GM18907 (cell line): ENCODE results near the gene MPV17.
"Not testable (repeated sequence)": the region's sequence is repeated elsewhere in the genome, so short reads cannot be mapped to it uniquely, and the experiment has no call there.

Experiments used
- ATAC-seq: cut with Tn5 transposase; IDR thresholded peaks from one replicate; pipeline ENCODE4 v1.9.1; 2021; ENCODE audit warnings: mild to moderate bottlenecking, moderate library complexity; ENCODE audit not compliant: unreplicated experiment

MPV17 gene

DNA sequence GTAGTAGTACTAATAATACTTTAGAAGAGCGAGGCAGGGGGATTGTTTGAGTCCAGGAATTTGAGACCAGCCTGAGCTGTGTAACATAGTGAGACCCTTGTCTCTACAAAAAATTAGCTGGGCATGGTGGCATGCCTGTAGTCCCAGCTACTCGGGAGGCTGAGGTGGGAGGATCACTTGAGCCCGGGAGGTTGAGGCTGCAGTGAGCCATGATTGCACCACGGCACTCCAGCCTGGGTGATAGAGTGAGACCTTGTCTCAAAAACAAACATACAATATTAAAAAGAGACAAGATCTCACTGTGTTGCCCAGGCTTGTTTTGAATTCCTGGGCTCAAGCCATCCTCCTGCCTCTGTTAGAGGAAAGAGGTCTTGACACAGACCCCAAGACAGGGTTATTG, 22.3 kb downstream of the MPV17 start:
- not testable (repeated sequence) for ATAC-seq

DNA sequence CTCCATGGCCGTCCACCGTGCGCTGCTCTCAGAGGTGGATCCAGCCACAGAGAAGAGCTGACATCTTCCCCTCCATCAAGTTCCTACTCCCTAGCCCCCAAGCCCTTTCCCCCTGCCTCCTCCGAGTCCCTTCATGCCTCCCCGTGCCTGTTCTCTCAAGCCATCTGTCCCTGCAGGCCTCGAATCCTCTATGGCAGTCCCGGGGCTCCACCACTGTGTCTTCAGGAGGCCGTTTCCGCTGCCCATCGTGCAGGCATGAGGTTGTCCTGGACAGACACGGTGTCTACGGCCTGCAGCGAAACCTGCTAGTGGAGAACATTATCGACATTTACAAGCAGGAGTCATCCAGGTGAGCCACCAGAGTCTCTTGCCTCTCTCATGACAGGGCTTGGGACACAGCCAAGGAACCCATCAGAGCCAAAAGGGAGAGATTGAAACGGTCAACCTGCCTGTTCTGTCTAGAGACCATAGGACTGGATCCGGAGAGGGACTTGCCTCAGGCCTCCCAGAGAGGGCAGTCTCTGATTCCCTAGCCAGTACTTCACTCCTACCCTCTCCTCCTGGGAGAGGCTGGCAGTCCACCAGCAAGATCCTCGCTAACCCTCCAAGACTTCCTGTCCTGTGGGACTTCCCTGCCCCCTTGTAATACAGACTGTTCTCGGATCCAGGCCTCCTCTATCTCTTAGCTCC, 24.4 kb downstream of the MPV17 start:
- ATAC-seq, result no peak

GRCh38 chr2:27297195-27297594, 25.7 kb downstream of the MPV17 start:
- ATAC-seq, result no peak

DNA sequence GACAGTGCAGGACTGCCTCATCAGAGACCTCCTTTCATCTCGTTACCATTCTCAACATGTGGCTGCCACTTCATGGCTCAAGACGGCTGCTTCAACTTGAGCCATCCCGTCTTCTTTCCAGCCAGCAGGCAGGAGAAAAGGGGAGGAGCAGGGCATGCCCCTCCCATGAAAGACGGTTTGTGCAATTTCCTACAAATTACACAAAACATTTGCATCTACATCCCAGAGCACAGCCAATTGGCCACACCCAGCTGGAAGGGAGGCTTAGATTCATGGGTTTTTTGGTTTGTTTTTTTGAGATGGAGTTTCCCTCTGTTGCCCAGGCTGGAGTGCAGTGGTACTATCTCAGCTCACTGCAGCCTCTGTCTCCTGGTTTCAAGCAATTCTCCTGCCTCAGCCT, 26.4 kb downstream of the MPV17 start:
- no peak for ATAC-seq

GRCh38 chr2:27294928-27295327, 28.0 kb downstream of the MPV17 start:
- ATAC-seq, result no peak

DNA sequence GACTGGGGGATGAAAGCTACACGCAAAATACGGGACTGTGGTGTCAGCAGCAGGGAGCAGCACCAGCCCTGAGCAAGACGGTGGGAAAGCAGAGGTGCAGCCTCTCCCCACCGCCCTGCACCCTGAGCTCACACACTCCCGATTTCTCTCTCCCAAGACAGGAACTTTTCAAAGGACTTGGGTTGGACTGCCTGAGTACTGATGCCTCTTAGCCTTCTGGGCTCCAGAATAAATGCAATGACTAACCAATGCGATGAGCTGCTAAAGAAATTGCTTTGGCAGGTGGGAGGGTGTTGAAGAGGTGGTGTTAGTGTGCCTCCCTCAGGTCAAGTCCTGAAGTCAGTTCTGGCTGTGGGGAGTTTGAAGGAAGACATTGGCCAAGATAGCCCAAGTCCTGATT, 31.0 kb downstream of the MPV17 start:
- ATAC-seq, result no peak

GRCh38 chr2:27290549-27290948, 32.3 kb downstream of the MPV17 start:
- ATAC-seq, result no peak

GRCh38 chr2:27288610-27289009, 34.3 kb downstream of the MPV17 start:
- no peak for ATAC-seq

- ATAC-seq, result no peak
These were observed 37.4 kb downstream of the MPV17 start for GRCh38 chr2:27285481-27285880.

DNA sequence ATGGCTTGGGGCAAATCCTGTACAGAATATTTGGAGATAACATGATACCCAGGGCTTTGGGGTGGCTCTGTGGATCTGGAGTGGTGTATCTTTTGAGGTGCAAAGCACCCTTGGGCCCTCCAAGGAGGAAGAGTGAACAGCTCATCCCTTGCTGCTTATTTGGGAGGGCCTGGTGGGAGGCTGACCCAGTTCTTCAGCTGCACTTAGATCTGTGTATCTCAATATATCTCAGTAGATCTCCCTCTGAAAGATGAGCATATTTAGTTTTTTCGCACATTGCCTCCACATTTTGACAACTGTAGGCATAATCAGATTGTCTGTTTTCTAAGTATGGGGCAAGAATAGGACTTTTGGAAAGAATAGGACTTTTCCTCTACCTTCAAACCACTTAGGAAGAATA, 37.9 kb downstream of the MPV17 start:
- no peak for ATAC-seq

- no peak for ATAC-seq
These were observed 40.0 kb downstream of the MPV17 start for GRCh38 chr2:27282892-27283291.

DNA sequence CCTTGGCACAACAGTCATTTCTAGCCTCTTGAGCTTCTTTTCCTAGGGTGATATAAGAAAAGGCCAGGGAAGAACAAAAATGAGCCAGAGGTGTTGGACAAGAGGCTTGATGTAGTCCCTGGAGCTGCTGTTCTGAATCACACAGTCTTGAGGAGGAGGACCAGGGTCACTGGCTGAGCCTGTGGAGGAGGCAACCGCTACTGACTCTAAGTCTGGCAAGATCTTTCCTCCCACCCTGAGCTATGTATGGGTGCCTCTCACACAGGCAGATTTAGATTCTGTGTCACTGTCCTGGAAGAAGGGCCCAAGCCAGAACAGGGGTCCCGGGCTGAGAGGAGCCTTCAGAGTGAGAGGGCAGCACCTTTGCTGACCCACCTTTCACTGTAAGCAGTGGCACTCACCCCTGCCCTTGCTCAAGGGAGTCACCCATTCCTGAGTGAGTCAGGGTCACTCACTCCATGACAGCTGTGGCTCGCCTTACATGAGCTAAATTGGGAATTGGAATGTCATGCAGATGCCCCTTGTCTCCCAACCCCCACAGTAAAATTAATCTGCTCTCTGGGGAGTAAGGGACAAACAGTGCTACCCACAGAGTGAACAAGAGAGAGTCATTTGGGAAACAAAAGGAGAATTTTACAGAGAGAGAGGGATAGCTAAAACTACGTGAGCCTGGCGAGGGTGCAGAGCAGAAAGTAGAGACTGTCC, 40.9 kb downstream of the MPV17 start, which contains the start of gene TRIM54:
TRIM54 (plus strand) TSS at position 575 of the 705 bp plus-strand sequence. CDS start 303 bp downstream, outside the sequence.
- ATAC-seq, result no peak

GRCh38 chr2:27281442-27281841, 41.5 kb downstream of the MPV17 start:
- no peak for ATAC-seq

- ATAC-seq, result no peak
These were observed 42.1 kb downstream of the MPV17 start for GRCh38 chr2:27280826-27281225.

DNA sequence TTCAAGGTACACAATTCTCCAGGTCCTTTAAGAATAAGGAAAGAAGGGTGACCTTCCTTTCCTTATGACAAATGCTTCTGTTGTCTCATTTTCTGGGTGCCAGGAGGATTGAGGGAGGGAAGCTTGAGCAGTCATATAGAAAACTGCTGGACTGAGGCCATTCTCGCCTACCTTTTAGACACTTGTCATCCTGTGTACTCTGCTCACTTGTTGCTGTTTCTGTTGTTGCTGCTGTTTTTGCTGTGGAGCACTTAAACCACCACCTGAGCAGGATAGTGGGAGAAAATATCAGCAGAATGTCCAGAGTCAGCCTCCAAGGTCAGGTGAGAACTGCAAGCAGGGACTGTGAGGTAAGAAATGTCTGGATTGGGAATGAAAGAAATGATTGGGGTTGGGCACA, 44.9 kb downstream of the MPV17 start:
- no peak for ATAC-seq

DNA sequence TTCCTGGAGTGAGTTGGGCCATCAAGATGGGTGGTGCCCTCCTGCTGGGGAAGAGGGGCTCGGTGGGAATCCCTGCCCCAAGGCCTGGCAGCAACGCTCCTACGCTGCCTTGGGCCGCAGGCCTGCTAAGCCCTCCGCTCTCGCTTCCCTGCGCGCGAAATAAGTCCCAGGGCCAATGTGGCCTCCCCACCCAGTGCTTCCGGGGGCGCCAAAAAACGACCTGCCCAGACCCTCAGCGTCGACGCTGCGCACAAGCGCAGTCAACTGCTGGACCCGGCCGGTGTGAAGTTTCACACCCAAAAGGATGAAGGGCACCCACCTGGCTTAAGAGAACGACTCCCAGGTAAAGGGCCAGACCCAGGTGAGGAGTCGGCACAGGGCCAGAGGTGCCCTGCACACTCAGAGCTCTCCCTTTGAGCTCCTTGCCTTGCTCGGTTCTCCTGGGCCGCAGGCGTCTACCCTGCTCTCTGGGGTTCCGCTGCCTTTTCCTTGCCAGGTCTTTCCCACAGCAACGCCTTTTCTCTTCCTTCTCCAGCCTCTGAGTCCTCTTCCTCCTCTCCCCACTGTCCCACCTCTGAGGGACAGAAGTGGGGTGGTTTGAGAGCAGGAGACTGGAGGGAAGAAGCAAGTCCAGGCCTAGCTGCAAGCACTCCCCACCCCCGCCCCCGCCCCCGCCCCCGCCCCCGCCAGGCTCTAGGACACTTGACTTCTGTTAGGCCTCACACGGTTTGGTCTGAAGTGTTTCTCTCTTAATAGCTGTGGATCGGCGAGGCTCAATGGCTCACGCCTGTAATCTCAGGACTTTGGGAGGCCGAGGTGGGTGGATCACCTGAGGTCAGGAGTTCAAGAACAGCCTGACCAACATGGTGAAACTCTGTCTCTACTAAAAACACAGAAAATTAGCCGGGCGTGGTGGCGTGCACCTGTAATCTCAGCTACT, 47.4 kb downstream of the MPV17 start, which contains the start of gene DNAJC5G:
DNAJC5G (plus strand) TSS at position 223 of the 940 bp plus-strand sequence. CDS start 1,296 bp downstream, outside the sequence.
- ATAC-seq, result no peak

- ATAC-seq, result not testable (repeated sequence)
These were observed 50.1 kb downstream of the MPV17 start for GRCh38 chr2:27272537-27273522.

DNA sequence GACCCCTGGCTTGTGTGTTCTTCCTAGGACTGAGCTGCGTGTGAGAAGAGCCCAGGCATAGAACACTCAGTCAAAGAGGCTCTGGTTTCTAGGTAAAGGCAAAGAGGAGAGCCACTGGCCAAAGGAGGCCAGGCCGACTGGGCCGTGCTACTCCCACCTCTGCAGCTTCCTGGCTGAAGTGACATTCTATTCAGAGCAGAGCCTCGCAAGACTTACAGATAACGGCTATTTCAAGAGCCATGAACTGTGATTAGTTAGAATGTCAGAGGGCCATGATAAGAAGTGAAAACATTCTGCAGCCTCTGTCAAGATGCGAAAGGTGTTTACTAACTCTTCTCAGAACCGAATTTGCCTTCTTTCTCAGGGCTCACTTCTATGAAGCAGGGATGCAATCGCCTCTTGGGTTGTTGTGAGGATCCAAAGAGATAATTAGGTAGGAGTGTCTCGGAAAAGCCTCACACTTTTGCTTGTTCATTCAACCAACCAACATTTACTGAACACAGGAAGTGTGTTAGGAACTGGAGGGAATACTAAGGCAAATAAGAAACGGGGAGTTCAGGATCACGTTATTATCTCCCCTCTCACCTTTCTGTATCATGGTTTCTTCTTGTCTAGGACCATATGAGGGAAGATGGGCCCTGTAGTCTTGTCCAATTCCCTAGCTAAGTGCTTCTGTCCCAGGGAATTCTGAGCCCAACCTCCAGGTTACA, 51.1 kb downstream of the MPV17 start:
- no peak for ATAC-seq

- no peak for ATAC-seq
These were observed 52.2 kb downstream of the MPV17 start for GRCh38 chr2:27270670-27271069.
